HG03571 (cell line): ENCODE results near the gene SHC3.

Experiments
- ATAC-seq: cut with Tn5 transposase; IDR thresholded peaks from one replicate; pipeline ENCODE4 v1.9.1; 2021; ENCODE audit not compliant: unreplicated experiment

The SHC3 gene

DNA sequence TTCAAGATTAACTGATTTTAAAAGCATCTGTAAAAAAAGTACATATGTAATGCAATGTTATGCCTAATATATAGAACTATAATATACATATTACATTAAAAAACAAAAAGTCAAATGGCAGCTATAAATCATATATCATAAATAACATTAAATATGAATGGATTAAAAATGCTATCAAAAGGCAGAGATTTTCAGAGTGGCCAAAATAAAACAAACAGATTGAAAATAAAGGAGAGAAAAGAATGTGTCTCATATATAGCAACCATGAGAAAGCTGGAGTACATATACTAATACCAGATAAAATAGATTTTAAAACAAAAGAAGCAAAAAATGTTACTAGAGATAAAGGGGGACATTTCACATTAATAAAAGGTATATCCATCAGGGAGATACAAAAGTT is 148.8 kb downstream of the SHC3 start:
- ATAC-seq, result no peak

- no peak for ATAC-seq
Measured at GRCh38 chr9:89026876-89027275, 151.7 kb downstream of the SHC3 start.

DNA sequence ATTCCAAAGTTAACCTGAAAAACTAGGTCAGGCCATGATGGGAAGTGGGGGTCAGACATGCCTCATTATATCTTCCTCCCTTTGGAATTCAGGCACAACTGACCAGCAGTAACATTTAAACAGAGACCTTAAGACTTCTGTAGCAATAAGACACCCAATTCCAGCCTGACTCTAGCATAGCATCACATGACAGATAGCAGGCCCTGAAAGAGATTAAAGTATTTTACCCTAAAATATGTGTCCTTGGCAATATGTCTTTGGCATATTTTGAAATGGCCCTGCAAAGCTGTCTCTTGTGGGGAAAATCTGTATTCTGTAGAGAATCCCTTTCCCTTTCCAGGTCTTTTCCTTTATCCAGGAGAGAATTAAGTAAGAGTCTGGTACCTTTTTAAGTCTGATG is 153.1 kb downstream of the SHC3 start:
- ATAC-seq, result no peak

GRCh38 chr9:89024727-89025126 is 153.9 kb downstream of the SHC3 start:
- no peak for ATAC-seq

GRCh38 chr9:89023740-89024139 is 154.9 kb downstream of the SHC3 start:
- ATAC-seq, result no peak

DNA sequence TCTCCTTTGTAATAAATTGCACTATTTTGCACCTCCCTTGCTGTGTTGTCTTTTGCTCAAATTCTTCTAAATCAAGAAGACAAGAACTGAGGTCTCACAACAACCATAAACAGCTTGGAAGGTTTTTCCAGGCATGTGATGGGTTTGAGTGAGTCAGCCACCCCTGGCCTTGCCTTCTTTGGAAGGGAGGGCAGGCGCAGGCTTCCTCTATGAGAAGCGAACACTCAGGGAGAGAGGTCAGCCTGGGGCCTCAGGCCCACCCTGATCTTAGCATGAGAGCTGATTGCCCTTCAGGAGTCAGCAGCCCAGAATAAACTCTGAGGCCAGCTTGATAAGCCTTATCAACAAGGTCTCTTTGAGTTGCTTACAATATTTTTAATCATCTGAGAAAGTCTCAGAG is 155.7 kb downstream of the SHC3 start:
- ATAC-seq, result no peak

DNA sequence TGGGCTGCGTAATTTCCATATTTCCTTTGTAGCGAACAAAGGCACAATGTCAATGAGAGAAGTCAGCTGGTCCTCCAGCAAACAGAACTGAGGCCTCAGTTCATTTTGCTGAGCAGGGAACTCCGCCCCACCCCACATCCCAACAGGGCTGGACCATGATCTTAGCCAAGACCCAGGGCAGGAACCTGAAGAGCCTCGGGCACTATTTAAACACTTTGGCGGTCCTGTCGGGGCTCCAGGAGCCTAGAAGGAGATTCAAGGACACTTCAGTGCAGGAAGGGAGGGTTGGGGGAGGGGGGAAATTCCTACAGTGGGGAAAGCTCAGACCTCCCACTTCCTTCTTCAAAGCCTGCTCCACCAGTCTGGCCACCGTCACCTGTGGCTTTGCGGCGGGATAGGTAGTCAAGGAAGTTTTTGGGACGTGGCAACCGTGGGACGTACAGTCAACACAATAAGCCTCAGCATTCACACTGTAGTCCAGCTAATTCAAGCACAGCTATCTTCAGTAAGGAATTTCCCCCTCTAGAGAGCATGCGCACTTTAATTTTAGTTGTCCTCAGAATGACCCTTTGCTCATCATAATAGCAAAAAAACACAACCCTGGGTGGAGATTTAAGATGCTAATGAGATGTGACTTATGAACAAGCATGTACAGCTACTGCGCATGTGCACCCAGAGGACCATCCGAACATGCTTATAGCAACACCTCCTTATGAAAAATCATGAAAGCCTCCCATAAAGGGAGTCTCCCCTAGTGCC is 156.4 kb downstream of the SHC3 start:
- ATAC-seq, result no peak

DNA sequence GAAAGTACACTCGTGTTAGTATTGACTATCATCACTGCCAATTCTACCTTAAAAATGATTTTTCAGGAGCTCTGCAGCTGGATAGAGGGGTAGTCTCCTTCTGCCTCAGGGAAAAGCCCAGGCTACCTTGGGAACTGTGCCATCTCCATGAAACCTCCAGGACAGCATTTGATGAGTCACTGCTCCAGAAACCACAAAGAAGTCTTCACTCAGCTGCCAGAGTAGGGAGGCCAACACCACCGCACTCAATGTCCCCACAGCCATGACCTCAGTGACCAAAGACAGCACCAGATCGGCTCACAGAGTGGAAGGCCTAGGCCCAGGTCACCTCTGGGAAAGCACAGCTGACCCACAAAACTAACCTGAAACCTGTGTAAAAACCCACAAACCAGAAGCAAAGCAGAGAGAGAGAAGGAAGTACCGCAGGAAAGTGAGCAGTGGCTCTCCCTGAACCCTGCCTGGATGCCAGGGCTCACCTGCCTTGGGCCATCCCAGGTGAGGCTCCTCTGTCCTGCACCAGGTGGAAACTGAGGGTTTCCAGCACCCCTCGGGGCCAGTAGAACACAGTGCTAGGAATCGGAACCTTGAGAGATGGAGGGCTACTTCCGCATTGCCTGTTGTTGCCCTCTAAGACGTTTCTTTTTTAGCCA is 157.3 kb downstream of the SHC3 start:
- ATAC-seq, result no peak

DNA sequence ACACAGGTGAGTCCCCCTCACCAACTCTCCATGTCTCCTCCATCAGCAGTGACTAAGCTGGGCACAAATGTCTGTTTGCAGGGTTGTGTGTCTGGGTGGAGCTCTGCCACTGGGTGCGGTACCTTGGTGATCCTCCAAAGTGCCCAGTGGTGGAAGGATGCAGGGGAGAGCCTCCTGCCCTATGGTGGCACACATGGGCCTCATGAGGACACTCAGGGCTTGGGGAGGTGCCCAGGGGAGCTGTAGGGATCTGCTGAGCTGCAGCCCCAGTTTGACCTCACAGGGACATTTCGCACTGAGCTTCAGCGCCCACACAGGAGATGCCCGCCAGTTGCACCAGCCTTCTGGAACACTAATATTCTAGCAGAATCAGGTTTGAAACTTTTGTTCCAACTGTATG is 157.9 kb downstream of the SHC3 start:
- ATAC-seq, result no peak

DNA sequence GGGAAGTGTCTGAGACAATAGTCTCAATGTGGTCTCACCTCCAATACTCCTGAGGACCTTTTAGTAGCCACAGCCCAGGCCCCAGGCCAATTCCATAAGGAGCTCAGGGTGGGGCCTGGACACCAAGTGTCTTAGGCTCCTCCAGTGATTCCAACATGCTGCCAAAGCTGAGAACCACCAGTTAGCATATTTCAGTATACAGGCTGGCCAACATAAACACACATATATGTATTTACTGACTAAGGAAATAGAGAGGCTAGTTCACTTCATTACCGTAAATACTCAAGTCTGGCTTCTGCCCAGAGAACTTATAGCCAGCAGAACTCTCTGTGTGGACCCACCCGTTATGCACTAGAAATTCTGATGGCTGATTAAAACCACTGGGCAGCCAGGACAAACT is 163.3 kb downstream of the SHC3 start:
- ATAC-seq, result no peak

- no peak for ATAC-seq
Measured at GRCh38 chr9:89014153-89014552, 164.5 kb downstream of the SHC3 start.

GRCh38 chr9:89013660-89014059 is 165.0 kb downstream of the SHC3 start:
- ATAC-seq, result no peak

DNA sequence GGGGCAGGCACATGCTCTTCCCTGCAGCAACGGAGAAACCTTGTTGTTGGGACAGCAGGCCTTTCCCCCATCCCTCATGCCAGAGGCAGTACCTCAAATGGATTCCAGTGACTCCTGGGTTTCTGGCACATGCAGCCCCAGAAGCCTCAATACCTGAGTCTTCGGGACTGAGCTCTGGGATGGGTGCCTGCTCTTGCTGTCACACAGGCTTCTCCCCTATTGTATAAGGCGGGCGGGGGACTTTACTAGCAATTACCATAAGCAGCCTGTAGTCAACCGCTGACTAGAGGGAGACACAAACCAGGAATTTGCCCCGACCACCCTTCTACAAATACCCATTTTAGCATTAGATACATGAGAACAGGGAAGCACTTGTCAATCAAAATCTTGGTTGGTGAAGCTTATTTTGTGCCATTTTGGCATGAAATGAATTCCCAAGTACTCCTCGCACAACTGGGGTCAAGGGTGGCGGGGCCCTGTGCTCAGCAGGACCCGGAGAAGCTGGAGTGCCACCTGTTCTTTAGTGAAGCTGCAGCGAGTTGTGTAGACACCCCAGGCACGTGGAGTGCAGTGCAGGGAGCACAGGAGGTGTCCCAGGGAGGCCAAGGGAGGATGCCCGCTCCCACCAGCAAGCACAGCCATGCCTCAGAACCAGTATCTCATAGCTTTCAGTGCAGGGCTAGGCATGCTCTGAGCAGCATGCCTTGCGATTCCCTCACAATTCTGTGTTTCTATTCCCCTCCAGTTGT is 166.2 kb downstream of the SHC3 start:
- ATAC-seq, result no peak

- no peak for ATAC-seq
Measured at GRCh38 chr9:89011683-89012082, 166.9 kb downstream of the SHC3 start.

- ATAC-seq, result no peak
Measured at GRCh38 chr9:89010526-89011111, 168.0 kb downstream of the SHC3 start.

- no peak for ATAC-seq
Measured at GRCh38 chr9:89010056-89010455, 168.6 kb downstream of the SHC3 start.

DNA sequence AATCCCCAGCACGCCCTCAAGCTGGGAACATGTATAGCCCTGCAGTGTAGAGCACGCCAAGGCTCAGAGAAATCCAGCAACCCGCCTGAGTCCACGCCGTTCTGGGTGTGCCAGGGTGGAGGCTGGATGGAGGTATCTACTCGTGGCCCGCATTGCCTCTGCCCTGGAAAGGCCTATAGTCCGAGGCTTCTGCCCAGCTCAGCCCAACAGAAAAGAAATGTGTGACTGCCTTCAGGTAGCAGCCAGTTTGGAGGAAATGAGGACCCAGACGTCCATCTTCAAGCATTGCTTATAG is 169.1 kb downstream of the SHC3 start:
- no peak for ATAC-seq

DNA sequence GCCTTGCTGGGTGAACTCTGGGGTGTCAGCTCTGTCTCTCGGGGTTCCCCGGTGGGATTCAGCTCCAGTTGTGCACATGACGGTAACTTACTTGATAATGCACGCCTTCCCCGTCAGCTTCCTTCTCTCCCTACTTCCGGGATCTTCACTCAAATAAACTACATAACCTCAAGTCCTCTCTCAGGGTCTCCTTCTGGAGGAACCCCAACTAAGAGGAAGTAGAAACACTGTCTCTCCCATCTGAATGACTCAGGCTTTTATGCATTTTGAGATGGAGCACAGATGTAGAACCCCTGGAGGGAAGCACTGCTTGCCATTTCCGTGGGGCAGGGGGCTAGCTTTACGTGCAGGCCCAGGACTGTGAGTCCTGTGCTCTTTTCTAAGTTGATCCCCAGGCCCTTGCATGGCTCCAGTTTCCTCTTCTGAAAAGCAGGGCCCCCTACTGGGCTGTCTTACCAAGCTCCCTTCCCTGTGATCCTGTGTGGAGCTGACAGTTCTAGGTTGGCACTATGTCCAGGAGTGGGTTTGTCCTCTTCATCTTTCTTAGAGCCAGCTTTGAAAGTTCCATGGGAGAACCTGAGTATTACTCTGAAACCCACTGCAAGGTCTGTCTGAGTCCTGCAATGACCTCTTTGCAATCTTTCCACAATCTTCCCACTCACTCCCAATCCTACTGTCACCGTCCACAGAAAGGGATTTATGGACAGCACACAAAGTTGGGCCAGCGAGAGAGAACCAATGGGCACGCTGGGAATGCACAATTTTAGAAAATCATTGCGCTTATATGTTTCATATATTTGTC is 169.7 kb downstream of the SHC3 start:
- ATAC-seq, result no peak

DNA sequence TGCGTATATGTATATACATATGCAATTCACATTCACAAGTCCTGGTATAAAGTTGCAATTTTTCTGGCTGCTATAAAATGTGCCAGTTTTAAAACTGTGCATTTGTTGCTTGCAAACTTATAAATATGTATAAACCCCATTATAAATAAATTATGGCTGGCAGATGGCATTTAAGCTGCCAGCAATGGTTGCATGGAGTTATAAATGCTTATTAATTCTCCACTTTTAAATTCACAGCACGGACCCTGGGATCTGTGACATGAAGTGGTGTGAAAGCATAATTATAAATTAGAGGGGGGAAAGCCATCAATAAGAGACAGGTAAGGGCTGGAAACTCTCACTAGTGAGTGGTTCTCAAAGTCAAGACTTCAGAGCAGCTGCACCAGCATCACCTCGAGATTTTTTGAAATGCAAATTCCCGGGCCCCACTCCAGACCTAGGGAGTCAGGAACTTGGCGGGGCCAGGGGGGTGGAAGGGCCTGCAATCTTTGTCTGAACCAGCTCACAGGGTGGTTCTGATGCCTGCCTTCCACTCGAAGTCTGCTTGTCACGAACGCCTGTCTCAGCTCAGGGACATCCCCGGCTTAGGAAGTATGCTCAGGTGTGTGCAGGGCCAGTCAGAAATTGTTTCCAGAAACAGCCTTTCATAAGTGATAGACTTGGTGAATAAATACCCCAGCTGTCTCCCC is 170.4 kb downstream of the SHC3 start:
- no peak for ATAC-seq
